Measurements from ENCODE around the gene DYRK1B. TPM values are rescaled to one million over a fixed set of nuclear protein-coding genes. Genes with fewer than 3 reads are reported as not detected.
"Not testable (repeated sequence)": the region's sequence is repeated elsewhere in the genome, so short reads cannot be mapped to it uniquely, and the experiment has no call there.

Gene DYRK1B
- total and polyA plus RNA-seq, 7 donors = 6.6 to 11.4 (median 8.6) TPM

- no peak for DNase-seq
Measured at GRCh38 chr19:39811064-39811463, 22.9 kb downstream of the DYRK1B start.

DNA sequence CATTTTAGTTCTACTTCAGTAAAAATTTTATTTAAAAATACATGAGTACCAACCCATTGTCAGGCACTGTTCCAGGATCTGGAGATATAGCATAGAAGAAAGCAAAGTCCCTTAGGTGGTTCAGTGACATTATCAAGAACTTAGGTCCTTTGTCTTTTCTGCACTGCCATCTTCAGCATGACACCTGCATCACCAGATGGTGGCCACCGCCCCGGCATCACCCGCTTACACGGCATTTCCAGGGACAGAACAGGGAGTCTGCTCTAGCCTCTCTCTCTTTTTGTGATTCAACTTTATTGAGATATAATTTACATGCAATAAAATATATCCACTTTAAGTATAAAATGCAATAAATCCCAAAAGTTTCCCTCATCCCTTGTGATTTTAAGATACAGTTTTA, 23.5 kb downstream of the DYRK1B start:
- TF ChIP-seq POLR2AphosphoS5 (IDR thresholded peaks at IDR 0.05) = no peak
- no peak for TF ChIP-seq POLR2A (IDR thresholded peaks at IDR 0.05)
- TF ChIP-seq CTCF (IDR thresholded peaks at IDR 0.05) = no peak
- no peak for TF ChIP-seq EP300 (IDR thresholded peaks at IDR 0.05)
- intact Hi-C loops (cut with DNase I) = no loop called here
- H3K4me3 ChIP-seq = no peak overlapping the region

More at GRCh38 chr19:39811064-39811463, 22.9 kb downstream of the DYRK1B start:
- Histone ChIP-seq H3K36me3 (peaks cover 0 to 1% (median 0%) of the 10 kb centered on the region in 4 donors), H3K27me3 (no peaks in the 10 kb centered on the region), H3K4me3 (no peak overlapping the region), H3K4me1 (no peaks in the 10 kb centered on the region), H3K27ac (no peak overlapping the region), H3K9me3 (no peaks in the 10 kb centered on the region)
- intact Hi-C loops (cut with DNase I) = no loop called here
- 90% methylated on average over 4 of the region's 4 CpGs for WGBS, 2 donors
- TF ChIP-seq EP300 (IDR thresholded peaks at IDR 0.05) (no peak), POLR2AphosphoS5 (IDR thresholded peaks at IDR 0.05) (no peak), CTCF (IDR thresholded peaks at IDR 0.05) (no peak), POLR2A (IDR thresholded peaks at IDR 0.05) (no peak)

GRCh38 chr19:39809368-39809767, 24.6 kb downstream of the DYRK1B start:
- Histone ChIP-seq H3K9me3 (no peaks in the 10 kb centered on the region), H3K36me3 (no peaks in the 10 kb centered on the region), H3K27ac (no peak overlapping the region), H3K4me1 (no peaks in the 10 kb centered on the region), H3K4me3 (no peak overlapping the region), H3K27me3 (no peaks in the 10 kb centered on the region)
- no peak for DNase-seq
- TF ChIP-seq POLR2AphosphoS5 (IDR thresholded peaks at IDR 0.05) = no peak
- TF ChIP-seq POLR2A (IDR thresholded peaks at IDR 0.05) = no peak
- no peak for TF ChIP-seq CTCF (IDR thresholded peaks at IDR 0.05)
- TF ChIP-seq EP300 (IDR thresholded peaks at IDR 0.05) = no peak
- 93% methylated on average over 4 of the region's 4 CpGs for WGBS, 2 donors
- intact Hi-C loops (cut with DNase I) = no loop called here

More for the DNA sequence above, 23.5 kb downstream of the DYRK1B start:
- H3K4me1 ChIP-seq = no peaks in the 10 kb centered on the region
- DNase-seq = no peak
- no peaks in the 10 kb centered on the region for H3K36me3 ChIP-seq
- H3K27ac ChIP-seq = no peak overlapping the region
- H3K27me3 ChIP-seq = no peaks in the 10 kb centered on the region
- no peaks in the 10 kb centered on the region for H3K9me3 ChIP-seq
- WGBS, 2 donors = 73 to 84% methylated on average over 4 of the region's 4 CpGs

- H3K27ac ChIP-seq; H3K4me1 ChIP-seq; H3K27me3 ChIP-seq; intact Hi-C loops (cut with DNase I); H3K9me3 ChIP-seq; H3K4me3 ChIP-seq; DNase-seq; H3K36me3 ChIP-seq: not testable (repeated sequence)
- WGBS, 2 donors = 80 to 84% methylated on average over 7 of the region's 7 CpGs
Measured at GRCh38 chr19:39808688-39809087, 25.3 kb downstream of the DYRK1B start.

DNA sequence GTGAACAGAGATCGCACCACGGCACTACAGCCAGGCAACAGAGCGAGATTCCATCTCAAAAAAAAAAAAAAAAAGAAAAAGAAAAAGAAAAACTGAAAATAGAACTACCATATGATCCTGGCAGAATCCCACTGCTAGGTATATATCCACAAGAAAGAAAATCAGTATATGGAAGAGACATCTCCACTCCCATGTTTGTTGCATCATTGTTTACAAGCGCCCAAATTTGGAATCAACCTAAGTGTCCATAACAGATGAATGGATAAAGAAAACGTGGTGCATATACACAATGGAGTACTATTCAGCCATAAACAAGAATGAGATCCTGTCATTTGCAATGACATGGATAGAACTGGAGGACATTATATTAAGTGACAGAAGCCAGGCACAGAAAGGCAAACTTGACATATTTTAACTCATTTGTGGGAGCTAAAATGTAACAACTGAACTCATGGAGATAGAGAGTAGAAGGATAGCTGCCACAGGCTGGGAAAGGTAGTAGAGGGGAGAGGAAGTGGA, 26.1 kb downstream of the DYRK1B start:
- H3K4me3 ChIP-seq = no peak overlapping the region
- DNase-seq = no peak
- peaks cover 0 to 7% (median 5%) of the 10 kb centered on the region in 3 donors for H3K27me3 ChIP-seq
- H3K36me3 ChIP-seq = no peaks in the 10 kb centered on the region
- H3K9me3 ChIP-seq = no peaks in the 10 kb centered on the region
- no peak for TF ChIP-seq POLR2AphosphoS5 (IDR thresholded peaks at IDR 0.05)
- TF ChIP-seq EP300 (IDR thresholded peaks at IDR 0.05) = no peak
- TF ChIP-seq CTCF (IDR thresholded peaks at IDR 0.05) = no peak
- no peak for TF ChIP-seq POLR2A (IDR thresholded peaks at IDR 0.05)
- WGBS, 2 donors = 82 to 83% methylated on average over 5 of the region's 5 CpGs
- H3K27ac ChIP-seq = no peak overlapping the region
- intact Hi-C loops (cut with DNase I) = no loop called here
- no peaks in the 10 kb centered on the region for H3K4me1 ChIP-seq
